ENCODE measurements around the gene TAF11L8.
"Not testable (repeated sequence)": the region's sequence is repeated elsewhere in the genome, so short reads cannot be mapped to it uniquely, and the experiment has no call there.

Gene TAF11L8

GRCh38 chr5:17590860-17591259 is at the start of gene TAF11L8:
TSS of gene TAF11L8 (minus strand) at chr5:17590960.
- DNase-seq = not testable (repeated sequence)

- no peak for DNase-seq
Observed at GRCh38 chr5:17634160-17634559, 43.4 kb upstream of the TAF11L8 start, which contains the start of gene TAF11L14. TSS of gene TAF11L14 (plus strand) at chr5:17634460.

DNA sequence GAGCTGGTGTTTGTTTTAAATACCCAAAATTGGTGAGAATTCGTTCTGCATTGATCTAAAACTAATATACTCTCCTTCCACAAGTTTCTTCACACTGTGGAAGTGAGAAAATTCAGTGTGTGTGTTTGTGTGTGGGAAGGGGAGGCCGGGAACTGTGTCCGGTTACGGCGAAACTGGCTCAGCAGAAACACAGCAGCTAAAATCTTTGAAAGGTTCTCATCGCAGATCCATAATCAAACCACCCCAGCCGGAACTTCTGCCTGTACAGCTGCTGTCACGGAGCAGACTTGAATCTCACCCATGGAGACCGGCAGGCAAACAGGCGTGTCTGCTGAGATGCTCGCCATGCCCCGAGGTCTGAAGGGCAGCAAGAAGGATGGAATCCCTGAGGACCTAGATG is 41.0 kb upstream of the TAF11L8 start, which contains the start of gene TAF11L13:
Gene TAF11L13, plus strand, starts transcription at position 301 of the 400 bp plus-strand sequence.
- not testable (repeated sequence) for DNase-seq

DNA sequence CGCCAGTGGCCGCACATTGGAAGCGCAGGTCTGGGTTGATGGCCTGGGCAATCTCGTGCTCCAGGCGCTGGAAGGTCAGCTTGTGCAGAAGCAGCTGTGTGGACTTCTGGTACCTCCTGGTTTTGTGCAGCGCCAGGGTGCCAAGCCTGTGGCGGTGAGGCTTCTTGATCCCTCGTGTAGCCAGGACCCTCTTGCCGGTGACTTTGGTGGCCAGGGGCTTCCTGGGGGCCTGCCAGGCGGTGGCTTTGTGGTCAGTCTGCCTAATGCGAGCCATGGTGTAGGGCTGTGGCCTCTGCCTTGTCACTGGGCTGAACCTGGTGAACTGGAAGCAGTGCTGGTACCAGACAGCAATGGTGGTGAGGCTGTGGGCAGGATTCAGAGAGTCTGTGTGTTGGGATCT is 34.9 kb upstream of the TAF11L8 start:
- no peak for DNase-seq

DNA sequence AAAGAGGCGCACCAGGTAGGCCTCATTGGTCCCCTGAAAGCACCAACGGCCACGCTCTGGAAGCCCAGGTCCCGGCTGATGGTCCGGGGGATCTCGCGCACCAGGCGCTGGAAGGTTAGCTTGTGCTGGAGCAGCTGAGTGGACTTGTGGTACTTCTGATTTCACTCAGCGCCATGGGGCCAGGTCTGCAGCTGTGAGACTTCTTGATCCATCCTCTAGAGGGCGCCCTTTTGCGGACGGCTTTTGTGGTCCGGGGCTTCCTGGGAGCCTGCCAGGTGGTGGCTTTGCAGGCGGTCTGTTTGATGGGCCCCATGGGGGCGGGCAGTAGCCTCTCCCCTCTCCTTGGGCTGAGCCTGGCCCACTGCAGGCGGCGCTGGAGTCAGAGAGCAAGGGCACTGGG is 29.9 kb upstream of the TAF11L8 start:
- no peak for DNase-seq

DNA sequence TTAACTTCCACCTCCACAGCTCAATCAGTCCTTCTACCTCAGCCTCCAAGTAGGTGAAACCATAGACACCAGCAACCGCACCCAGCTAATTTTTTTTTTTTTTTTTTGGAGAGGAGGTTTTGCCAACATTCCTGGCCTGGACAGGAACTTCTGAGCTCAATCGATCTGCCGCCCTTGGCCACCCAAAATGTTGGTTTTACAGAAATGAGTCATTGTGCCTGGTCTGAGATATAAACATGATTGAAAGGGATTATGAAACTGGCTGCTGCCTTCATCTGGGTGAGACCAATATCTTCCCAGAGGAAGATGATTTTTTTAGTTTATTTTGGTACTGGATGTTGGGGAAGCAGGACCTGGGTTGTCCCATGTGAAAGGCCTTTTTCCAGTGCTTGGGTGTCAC is 28.6 kb upstream of the TAF11L8 start:
- no peak for DNase-seq

GRCh38 chr5:17614872-17615605 is 24.3 kb upstream of the TAF11L8 start:
- no peak for DNase-seq

DNA sequence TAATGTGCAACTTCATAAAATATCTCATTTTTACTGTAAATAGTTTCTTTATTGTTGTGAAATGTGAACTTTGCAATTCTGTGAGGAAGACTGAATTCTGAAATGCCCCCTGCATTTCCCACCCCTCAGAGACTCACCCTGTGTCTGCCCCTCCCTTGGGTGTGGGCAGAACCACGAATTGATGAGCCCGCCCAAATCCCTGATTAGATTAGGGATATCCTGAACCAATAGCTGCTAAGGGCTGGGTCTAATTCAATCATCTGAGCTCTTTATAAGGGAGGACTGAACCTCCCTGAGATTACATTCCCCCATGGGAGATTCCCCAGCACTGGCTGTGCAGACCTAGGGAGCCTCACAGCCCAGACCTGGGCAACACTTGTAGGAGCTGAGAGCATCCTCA is 19.3 kb upstream of the TAF11L8 start, which contains the start of gene TAF11L12:
Gene TAF11L12, plus strand, starts transcription at position 301 of the 400 bp plus-strand sequence.
- DNase-seq = not testable (repeated sequence)

- DNase-seq = not testable (repeated sequence)
Observed at GRCh38 chr5:17607461-17607860, 16.7 kb upstream of the TAF11L8 start.

DNA sequence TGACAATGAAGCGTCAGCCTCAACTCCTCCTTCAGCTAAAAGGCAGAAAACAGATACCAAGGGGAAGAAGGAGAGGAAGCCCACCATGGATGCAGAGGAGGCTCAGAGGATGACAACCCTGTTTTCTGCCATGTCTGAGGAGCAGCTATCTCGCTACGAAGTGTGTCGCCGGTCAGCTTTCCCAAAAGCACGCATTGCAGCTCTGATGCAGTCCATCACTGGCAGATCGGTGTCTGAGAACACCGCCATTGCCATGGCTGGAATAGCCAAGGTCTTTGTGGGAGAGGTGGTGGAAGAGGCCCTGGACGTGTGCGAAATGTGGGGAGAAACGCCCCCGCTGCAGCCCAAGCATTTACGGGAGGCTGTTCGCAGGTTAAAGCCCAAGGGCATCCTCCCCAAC is 14.2 kb upstream of the TAF11L8 start:
- DNase-seq = no peak

- DNase-seq = not testable (repeated sequence)
Observed at GRCh38 chr5:17603880-17604279, 13.1 kb upstream of the TAF11L8 start, which contains the start of gene TAF11L11. TSS of gene TAF11L11 (plus strand) at chr5:17604183.

DNA sequence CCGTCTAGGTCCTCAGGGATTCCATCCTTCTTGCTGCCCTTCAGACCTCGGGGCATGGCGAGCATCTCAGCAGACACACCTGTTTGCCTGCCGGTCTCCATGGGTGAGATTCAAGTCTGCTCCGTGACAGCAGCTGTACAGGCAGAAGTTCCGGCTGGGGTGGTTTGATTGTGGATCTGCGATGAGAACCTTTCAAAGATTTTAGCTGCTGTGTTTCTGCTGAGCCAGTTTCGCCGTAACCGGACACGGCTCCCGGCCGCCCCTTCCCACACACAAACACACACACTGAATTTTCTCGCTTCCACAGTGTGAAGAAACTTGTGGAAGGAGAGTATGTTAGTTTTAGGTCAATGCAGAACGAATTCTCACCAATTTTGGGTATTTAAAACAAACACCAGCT is 7.0 kb upstream of the TAF11L8 start, which contains the start of gene TAF11L10:
Gene TAF11L10, minus strand, starts transcription at position 101 of the 400 bp plus-strand sequence.
- DNase-seq = not testable (repeated sequence)

DNA sequence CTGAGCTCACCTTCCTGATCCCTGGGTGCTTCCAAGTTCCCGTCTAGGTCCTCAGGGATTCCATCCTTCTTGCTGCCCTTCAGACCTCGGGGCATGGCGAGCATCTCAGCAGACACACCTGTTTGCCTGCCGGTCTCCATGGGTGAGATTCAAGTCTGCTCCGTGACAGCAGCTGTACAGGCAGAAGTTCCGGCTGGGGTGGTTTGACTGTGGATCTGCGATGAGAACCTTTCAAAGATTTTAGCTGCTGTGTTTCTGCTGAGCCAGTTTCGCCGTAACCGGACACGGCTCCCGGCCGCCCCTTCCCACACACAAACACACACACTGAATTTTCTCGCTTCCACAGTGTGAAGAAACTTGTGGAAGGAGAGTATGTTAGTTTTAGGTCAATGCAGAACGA is 3.5 kb upstream of the TAF11L8 start, which contains the start of gene TAF11L9:
Gene TAF11L9, minus strand, starts transcription at position 140 of the 400 bp plus-strand sequence.
- not testable (repeated sequence) for DNase-seq

DNA sequence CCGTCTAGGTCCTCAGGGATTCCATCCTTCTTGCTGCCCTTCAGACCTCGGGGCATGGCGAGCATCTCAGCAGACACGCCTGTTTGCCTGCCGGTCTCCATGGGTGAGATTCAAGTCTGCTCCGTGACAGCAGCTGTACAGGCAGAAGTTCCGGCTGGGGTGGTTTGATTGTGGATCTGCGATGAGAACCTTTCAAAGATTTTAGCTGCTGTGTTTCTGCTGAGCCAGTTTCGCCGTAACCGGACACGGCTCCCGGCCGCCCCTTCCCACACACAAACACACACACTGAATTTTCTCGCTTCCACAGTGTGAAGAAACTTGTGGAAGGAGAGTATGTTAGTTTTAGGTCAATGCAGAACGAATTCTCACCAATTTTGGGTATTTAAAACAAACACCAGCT is 5.1 kb downstream of the TAF11L8 start, which contains the start of gene TAF11L7:
Gene TAF11L7, minus strand, starts transcription at position 101 of the 400 bp plus-strand sequence.
- not testable (repeated sequence) for DNase-seq
